Measurements from ENCODE around the gene CCL14. TPM values are rescaled to one million over a fixed set of nuclear protein-coding genes. Genes with fewer than 3 reads are reported as not detected.

CCL14 gene
- total and polyA plus RNA-seq, 2 of the 13 experiments (the other 11 are each of a cell fraction or from before 2014, with no cell fraction given) = 1.1 to 1.7 TPM

DNA sequence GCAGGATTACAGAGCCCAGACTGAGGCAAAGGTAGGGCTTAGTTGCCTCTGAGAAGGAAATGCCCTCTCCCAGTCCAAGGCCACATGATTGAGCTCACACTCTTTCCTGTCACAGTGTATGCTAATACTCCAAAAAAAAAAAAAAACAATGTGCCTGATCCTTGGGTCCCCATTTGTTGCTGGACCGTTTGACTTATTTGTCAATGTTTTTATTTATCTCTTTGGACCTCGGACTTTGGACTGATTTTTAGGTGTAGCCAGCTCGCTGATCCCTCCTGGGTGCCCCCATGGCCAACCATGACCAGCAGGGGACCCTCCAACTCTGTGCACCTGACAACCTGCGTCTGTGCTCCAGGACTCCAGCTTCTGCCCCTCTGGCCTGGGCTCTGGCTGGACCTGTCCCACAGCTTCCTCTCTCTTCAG lies 4.6 kb downstream of the CCL14 start:
- Histone ChIP-seq H3K9me3 (ENCODE audit: low read length) (no peaks in the 10 kb centered on the region), H3K9ac (ENCODE audit: insufficient read depth, low read depth, low read length) (0 out of 2 replicates have a peak overlapping the region, but pooled peaks have one; percentile 57), H4K20me1 (ENCODE audit: insufficient read depth, low read length) (no peaks in the 10 kb centered on the region), H3K36me3 (replicated peaks in 1 of 2; ENCODE audit: control insufficient read depth in 1 of 2, insufficient read depth in 2 of 2, low read length in 2 of 2) (peaks cover 0 to 2% of the 10 kb centered on the region in 2 experiments; a peak in 1 of 5 replicates), H3K27me3 (ENCODE audit: control insufficient read depth in 1 of 2, insufficient read depth in 2 of 2, low read length in 2 of 2) (no peaks in the 10 kb centered on the region; a peak in 1 of 5 replicates), H3K79me2 (ENCODE audit: insufficient read depth, low read length) (no peaks in the 10 kb centered on the region), H3K4me2 (ENCODE audit: low read depth, low read length) (peak overlapping the region; percentile 87), H3K27ac (ENCODE audit: extremely low read length, insufficient read depth, low read length) (peak overlapping the region; percentile 66), H3K4me1 (ENCODE audit: insufficient read depth, low read length) (peaks cover 78% of the 10 kb centered on the region), H3K4me3 (replicated peaks in 1 of 3; ENCODE audit: insufficient read depth in 1 of 3, low read depth in 2 of 3, low read length in 3 of 3) (peak overlapping the region in 1 of 3 experiments; percentile 65; a peak in 2 of 6 replicates), H2AFZ (ENCODE audit: low read length) (no peak overlapping the region)
- FAIRE-seq (no peak), ATAC-seq (peak; percentile 86), DNase-seq (ENCODE audit: low spot score) (peak; percentile 75)
- ChIA-PET CTCF (ENCODE audit: low intra/inter-chr PET ratio, low total read pairs) (interaction anchor here (1.0 to 2.0 kb wide), 6 partner anchors 13 to 167 kb away, joined by 3 to 18 read pairs (median 6); no protein-coding TSS in a partner anchor), POLR2A (interaction anchor here (0.8 to 5.3 kb wide), 15 partner anchors 9 to 563 kb away, joined by 3 to 197 read pairs (median 5); partner anchors contain the start of genes CCL15 and TAF15)
- in situ Hi-C loops (cut with HindIII; ENCODE audit: extremely low pct_ligation_motif_present, low pct_unique_long_range_greater_than_20kb) (no loop called here), intact Hi-C loops (cut with micrococcal nuclease; ENCODE audit: unreplicated experiment) (loop anchor here (1.0 kb wide), 1 partner anchor 9 kb away; no protein-coding TSS in a partner anchor)
- 11% methylated on average over 4 of the region's 4 CpGs for WGBS (ENCODE audit: low lambda C conversion rate)
- BruUV-seq (replicated peaks) = no TSS peak
- TF ChIP-seq NFIB (CRISPR knock-in tag; IDR thresholded peaks at IDR 0.05; ENCODE audit: borderline replicate concordance) (no peak), TARDBP (CRISPR knock-in tag; IDR thresholded peaks at IDR 0.05) (no peak; the same call in 1 of the 2 replicates), DRAP1 (CRISPR knock-in tag; IDR thresholded peaks at IDR 0.05) (no peak), ZNF205 (CRISPR knock-in tag; IDR thresholded peaks at IDR 0.05) (no peak), ZBTB38 (CRISPR knock-in tag; IDR thresholded peaks at IDR 0.05) (no peak), ZFP36L2 (CRISPR knock-in tag; IDR thresholded peaks at IDR 0.05) (no peak), KLF12 (CRISPR knock-in tag; IDR thresholded peaks at IDR 0.05; ENCODE audit: borderline replicate concordance) (no peak), ZNF780A (CRISPR knock-in tag; IDR thresholded peaks at IDR 0.05) (no peak), ZNF775 (CRISPR knock-in tag; IDR thresholded peaks at IDR 0.05; ENCODE audit: borderline replicate concordance) (no peak), IRF1 (CRISPR knock-in tag; IDR thresholded peaks at IDR 0.05; ENCODE audit: low read depth) (no peak), PATZ1 (CRISPR knock-in tag; IDR thresholded peaks at IDR 0.05) (peak; percentile 41; the same call in 1 of the 2 replicates), SP140L (CRISPR knock-in tag; IDR thresholded peaks at IDR 0.05; ENCODE audit: borderline replicate concordance) (no peak), KDM3A (CRISPR knock-in tag; IDR thresholded peaks at IDR 0.05; ENCODE audit: low read depth) (peak; percentile 72; the same call in 1 of the 2 replicates)
- TF ChIP-seq, protein P1, sequence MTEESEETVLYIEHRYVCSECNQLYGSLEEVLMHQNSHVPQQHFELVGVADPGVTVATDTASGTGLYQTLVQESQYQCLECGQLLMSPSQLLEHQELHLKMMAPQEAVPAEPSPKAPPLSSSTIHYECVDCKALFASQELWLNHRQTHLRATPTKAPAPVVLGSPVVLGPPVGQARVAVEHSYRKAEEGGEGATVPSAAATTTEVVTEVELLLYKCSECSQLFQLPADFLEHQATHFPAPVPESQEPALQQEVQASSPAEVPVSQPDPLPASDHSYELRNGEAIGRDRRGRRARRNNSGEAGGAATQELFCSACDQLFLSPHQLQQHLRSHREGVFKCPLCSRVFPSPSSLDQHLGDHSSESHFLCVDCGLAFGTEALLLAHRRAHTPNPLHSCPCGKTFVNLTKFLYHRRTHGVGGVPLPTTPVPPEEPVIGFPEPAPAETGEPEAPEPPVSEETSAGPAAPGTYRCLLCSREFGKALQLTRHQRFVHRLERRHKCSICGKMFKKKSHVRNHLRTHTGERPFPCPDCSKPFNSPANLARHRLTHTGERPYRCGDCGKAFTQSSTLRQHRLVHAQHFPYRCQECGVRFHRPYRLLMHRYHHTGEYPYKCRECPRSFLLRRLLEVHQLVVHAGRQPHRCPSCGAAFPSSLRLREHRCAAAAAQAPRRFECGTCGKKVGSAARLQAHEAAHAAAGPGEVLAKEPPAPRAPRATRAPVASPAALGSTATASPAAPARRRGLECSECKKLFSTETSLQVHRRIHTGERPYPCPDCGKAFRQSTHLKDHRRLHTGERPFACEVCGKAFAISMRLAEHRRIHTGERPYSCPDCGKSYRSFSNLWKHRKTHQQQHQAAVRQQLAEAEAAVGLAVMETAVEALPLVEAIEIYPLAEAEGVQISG (CRISPR knock-in tag; IDR thresholded peaks at IDR 0.05) = no peak
- TF ChIP-seq, protein P2, sequence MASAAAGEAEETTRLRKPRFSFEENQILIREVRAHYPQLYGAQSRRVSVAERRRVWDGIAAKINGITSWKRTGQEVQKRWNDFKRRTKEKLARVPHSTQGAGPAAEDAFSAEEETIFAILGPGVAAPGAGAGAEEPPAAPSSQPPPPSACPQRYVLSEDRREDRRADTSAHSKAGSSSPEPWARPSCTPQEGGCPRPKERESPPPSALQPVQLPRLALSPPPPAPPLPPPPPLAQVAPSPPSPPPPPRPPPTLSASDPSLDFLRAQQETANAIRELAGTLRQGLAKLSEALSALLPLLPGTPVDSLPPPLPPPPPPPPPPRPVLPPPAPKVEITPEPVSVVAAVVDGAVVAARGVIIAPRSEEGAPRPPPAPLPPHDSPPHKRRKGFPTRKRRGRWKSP (CRISPR knock-in tag; IDR thresholded peaks at IDR 0.05) = no peak
- TF ChIP-seq, protein P3, sequence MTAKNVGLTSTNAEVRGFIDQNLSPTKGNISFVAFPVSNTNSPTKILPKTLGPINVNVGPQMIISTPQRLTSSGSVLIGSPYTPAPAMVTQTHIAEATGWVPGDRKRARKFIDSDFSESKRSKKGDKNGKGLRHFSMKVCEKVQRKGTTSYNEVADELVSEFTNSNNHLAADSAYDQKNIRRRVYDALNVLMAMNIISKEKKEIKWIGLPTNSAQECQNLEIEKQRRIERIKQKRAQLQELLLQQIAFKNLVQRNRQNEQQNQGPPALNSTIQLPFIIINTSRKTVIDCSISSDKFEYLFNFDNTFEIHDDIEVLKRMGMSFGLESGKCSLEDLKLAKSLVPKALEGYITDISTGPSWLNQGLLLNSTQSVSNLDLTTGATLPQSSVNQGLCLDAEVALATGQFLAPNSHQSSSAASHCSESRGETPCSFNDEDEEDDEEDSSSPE (CRISPR knock-in tag; IDR thresholded peaks at IDR 0.05) = 0 out of 2 replicates have a peak, but pooled peaks have one; percentile 33
